HuH-7.5 (cell line): ENCODE measurements around the gene WDFY4.
A peak's percentile ranks its signal among the peaks of the same experiment; 100 is the strongest.
"Not testable (repeated sequence)": the region's sequence is repeated elsewhere in the genome, so short reads cannot be mapped to it uniquely, and the experiment has no call there.

Source experiments
- DNase-seq: peaks from one replicate; pipeline ENCODE4 v3.0.0; 2011; ENCODE audit warnings: low spot score

WDFY4 gene

GRCh38 chr10:48684792-48685623 lies at the start of gene WDFY4:
Gene WDFY4, plus strand, starts transcription at chr10:48684873. Its CDS starts 24,860 bp downstream, at chr10:48709733.
- no peak for DNase-seq

GRCh38 chr10:48634984-48635557 lies 49.6 kb upstream of the WDFY4 start:
- no peak for DNase-seq

- no peak for DNase-seq
These were observed 48.4 kb upstream of the WDFY4 start for GRCh38 chr10:48636231-48636630.

GRCh38 chr10:48636901-48637300 lies 47.8 kb upstream of the WDFY4 start:
- DNase-seq: no peak

GRCh38 chr10:48638158-48638557 lies 46.5 kb upstream of the WDFY4 start:
- DNase-seq: no peak

GRCh38 chr10:48638739-48639527 lies 45.7 kb upstream of the WDFY4 start:
- DNase-seq: no peak

GRCh38 chr10:48639632-48640031 lies 45.0 kb upstream of the WDFY4 start:
- DNase-seq: no peak

- DNase-seq: no peak
These were observed 44.3 kb upstream of the WDFY4 start for GRCh38 chr10:48640326-48640725.

- DNase-seq: not testable (repeated sequence)
These were observed 43.5 kb upstream of the WDFY4 start for GRCh38 chr10:48641099-48641690.

GRCh38 chr10:48645600-48645999 lies 39.1 kb upstream of the WDFY4 start:
- DNase-seq: no peak

GRCh38 chr10:48647073-48647472 lies 37.6 kb upstream of the WDFY4 start:
- not testable (repeated sequence) for DNase-seq

GRCh38 chr10:48648172-48648942 lies 36.3 kb upstream of the WDFY4 start:
- DNase-seq: no peak

GRCh38 chr10:48649349-48649944 lies 35.2 kb upstream of the WDFY4 start:
- no peak for DNase-seq

- no peak for DNase-seq
These were observed 33.4 kb upstream of the WDFY4 start for GRCh38 chr10:48651293-48651692.

GRCh38 chr10:48651839-48652238 lies 32.8 kb upstream of the WDFY4 start:
- no peak for DNase-seq

- no peak for DNase-seq
These were observed 32.3 kb upstream of the WDFY4 start for GRCh38 chr10:48652344-48652743.

- no peak for DNase-seq
These were observed 31.3 kb upstream of the WDFY4 start for GRCh38 chr10:48653347-48653746.

- no peak for DNase-seq
These were observed 30.6 kb upstream of the WDFY4 start for GRCh38 chr10:48653944-48654698.

GRCh38 chr10:48655411-48656240 lies 29.0 kb upstream of the WDFY4 start:
- peak; percentile 10 for DNase-seq
